GM21360 (cell line): ENCODE results near the gene CDC7.
"Not testable (repeated sequence)": the region's sequence is repeated elsewhere in the genome, so short reads cannot be mapped to it uniquely, and the experiment has no call there.

Source experiments
- ATAC-seq: cut with Tn5 transposase; IDR thresholded peaks from one replicate; pipeline ENCODE4 v1.9.1; 2021; ENCODE audit warnings: mild to moderate bottlenecking, moderate library complexity; ENCODE audit not compliant: unreplicated experiment

CDC7 gene

DNA sequence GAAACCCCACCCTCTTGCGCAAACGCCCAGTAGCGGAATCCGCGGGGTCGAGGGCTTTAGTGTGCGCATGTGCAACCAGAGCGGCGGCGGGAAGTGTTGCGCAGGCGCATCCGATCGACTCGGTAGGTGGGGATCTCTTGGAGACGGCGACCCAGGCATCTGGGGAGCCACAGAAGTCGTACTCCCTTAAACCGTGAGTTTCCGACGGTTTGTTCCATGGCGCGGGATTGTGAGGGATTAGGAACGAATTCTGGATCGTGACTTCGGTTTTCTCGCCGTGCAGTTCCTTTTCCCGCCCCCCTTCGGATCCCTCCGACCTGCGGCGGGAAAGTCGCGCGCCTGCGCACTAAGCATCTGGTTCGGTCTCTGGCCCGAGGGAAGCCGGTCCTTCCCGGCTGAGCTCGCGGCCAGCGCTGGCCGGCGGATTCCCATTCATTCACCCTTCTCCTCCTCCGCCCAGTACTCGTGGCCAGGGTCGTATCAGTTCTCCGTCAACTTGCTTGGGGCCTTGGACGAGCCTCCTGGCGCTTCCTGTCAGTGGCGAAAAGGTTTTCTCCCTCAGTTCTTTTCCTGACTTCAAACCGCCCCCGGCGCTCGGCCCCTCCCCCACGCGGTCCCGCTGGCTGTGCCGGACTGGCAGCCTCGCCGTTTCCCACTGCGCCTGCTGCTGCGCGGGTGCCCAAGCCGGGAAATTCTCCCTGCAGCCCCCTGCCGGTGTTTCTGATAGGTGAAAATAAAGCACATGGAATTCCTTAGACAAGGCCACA is at the start of gene CDC7:
Gene CDC7, plus strand, starts transcription at position 96 of the 767 bp plus-strand sequence. CDS start 866 bp downstream, outside the sequence.
- ATAC-seq: peak; percentile 69

DNA sequence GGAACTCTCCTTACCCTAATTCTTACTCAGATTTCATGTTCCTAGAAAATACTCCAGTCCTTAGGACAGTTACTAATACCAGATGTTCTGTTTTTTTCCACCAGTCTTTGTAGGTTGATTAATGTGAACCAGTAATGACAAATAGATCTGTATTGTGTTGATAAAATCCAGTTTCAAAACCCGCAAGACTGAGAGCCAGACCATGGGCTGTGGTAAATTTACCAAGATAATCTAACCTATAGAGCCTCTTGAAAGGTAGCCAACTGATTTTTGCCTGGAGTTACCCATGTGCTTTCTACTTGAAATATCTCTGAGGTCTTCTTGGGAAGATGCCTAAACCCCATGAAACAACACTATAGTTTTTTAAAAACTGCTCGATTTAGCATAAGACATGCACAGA is 46.5 kb upstream of the CDC7 start:
- no peak for ATAC-seq

DNA sequence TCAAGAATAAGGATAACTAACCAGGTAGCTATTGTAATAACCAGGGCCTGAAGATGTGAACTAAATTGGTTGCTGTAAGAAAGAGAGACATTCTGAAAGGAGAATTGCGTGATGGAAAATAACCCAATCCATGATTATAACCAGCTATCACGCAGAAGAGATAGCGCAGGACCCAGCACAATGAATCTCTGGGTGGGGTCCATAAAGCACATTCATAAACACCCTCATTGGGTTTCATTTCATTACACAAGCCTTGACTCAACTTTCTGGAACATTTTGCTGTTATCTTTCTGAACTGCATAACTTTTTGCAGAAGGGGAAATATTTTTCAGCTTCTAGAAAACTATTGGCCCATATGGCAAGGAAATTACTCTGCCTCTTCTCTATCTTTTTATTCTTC is 45.3 kb upstream of the CDC7 start:
- no peak for ATAC-seq

DNA sequence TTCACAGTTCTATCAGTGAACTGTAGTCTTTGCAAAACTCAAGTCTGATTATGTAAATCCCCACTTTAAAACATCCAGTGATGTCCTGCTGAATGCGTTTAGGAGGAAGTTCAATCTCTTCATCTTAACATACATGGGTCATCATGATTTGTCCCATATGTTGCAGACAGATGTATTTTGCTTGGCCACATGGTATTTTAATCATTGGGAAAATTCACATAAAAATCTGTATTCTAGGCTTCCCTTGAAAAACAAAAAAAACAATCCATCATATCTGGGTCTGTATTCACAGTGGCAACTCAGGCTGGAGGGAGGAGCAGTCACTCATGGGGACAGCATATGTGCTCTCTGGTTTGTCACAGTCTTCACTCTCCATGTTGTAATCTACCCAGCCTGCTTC is 44.8 kb upstream of the CDC7 start:
- ATAC-seq: no peak

DNA sequence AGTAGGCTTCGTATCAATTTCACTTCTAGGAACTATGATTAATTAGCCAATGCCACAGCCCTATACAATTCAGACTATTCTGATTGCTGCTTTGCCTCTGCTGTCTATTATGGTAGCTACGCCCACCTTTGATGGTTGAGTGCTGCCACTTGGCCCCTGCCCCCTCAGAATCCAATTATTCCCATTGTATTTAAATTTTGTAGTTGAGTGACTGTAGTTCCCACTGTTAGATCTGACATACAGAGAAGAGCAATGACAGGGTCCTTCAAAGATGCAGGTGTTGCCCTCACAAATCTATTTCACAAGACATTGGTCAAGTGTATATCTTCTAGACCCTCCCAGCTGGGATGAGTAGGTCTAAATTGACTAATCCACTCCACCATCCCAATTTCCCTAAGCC is 35.3 kb upstream of the CDC7 start:
- ATAC-seq: not testable (repeated sequence)

DNA sequence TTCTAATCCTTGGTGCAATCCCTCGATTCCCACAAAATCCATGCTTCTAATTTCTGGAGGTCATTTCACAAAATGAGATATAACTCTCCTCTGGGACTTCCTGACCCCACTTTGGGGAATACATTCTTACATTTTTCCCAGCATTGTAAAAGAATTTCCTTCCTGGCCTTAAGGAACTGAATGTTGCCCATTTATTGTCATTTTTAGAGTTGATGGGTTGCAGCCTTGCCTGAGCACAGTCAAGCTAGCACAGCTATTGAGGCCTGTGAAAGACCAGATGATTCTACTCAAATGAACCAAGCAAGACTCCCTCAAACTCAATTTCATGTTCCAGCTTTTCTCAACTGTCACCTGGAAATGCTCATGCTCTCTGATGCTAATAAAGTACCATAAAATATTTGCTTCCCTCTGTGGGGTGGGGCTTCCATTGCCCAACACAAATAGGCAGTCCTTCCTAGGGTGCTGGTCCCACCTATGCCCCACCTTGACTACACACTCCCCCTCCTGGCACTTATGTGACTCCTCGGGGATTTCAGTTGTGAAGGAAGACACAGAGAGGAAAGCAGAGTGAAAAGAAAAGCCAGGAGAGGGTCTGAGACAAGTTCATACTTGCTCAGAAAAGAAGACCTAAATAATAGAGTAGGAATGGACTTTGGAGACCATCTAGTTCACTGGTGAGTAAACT is 24.0 kb upstream of the CDC7 start:
- ATAC-seq: no peak

DNA sequence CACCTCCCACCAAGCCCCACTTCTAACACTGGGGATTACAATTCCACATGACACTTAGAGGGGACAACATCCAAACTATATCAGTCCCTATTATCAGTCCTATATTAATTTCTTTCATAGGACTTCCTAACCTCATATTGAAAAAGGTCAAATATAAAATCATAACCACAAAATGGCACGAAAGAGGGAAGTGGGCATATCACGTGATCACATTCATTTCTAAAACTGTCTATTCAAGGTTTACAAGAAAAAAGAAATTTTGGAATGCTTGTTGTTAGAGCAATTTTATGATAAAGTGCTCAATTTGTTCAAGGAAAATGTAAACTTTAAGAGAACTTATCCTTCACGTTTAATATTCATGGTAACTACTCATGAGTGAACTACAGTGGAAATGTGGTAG is 13.2 kb upstream of the CDC7 start:
- ATAC-seq: no peak

DNA sequence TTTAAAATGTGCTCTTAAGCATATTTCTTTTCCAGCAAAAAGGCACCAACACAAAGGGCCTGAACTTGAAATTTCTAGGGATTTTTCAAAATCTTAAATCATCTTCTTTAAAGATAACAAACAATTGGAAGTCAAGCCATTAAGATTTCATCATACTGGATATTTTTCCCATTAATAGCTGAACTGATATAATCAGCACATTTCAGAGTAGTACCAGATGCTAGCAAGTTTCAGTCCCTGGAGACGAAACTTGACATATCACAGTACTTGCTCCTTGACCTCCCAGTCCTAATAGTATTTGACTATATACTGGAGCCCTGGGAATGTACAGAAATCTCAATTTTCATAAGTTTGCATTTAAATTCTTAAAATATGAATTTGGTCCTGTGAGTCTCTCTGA is 10.2 kb upstream of the CDC7 start:
- ATAC-seq: no peak

DNA sequence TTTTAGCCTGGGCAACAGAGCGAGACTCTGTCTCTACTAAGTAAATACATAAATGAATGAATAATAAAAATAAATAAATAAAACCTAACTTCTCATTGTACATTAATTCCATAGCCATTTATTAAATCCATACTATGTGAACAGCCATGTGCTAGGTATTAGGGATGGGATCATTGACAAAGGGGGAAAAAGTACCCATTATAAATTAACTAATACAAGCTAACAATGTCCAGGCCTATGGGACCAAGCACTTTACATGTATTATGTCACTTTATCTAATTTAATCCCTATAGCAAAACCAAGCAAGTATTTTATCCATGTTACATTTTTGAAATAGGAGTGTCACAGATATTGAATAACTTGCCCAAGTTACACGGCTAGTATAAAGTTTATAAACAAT is 2.6 kb upstream of the CDC7 start:
- no peak for ATAC-seq

DNA sequence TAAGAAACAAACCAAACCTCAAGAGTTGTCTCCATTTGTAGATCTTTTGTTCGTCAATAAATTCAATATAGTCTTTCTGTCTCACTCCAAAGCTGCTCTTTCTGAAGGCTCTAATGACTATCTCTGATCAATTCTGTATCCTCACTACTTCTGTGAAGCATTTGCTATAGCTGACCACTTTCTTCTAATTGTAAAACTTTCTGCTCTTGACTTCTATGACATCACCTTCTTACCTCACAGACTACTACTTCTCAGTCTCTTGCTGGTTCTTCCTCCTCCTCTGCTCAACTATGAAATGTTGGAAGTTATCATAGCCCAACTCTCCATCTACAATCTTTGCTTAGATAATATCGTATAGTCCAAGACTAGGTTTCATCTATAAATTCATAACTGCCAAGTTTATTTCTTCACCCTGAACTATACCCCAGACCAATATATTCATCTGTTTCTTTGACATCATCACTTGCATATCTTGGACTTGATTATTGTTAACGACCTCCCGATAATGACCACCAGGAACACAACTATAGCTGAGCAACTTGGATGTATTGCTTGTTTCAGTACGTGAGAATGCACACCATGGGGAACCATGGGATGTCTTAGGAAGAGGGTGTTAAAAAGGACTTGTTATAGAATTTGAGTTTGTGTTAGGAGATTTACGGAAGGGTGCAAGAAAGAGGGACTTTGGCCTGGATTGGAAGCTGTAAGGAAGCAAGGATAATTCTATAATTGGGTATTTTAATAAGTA is 2.0 kb upstream of the CDC7 start:
- ATAC-seq: no peak

DNA sequence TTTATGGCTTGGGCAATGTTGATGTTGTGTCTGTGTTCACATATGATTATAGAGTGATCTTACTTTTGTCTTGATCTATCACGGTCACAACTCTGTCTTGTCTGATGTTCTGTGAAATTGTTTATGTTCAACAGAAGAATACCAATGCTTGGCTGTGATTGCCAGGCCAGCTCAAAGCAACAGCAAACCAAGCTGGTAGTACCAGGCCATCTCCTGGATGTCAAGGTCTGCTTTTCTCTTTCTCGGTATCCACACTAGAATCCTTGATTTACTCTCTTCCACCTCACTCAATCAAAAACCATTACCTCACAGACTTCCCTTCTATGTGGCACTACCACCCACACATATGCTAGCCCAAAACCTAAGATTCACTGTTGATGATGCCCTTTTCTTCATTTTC is 1.3 kb upstream of the CDC7 start:
- ATAC-seq: no peak

DNA sequence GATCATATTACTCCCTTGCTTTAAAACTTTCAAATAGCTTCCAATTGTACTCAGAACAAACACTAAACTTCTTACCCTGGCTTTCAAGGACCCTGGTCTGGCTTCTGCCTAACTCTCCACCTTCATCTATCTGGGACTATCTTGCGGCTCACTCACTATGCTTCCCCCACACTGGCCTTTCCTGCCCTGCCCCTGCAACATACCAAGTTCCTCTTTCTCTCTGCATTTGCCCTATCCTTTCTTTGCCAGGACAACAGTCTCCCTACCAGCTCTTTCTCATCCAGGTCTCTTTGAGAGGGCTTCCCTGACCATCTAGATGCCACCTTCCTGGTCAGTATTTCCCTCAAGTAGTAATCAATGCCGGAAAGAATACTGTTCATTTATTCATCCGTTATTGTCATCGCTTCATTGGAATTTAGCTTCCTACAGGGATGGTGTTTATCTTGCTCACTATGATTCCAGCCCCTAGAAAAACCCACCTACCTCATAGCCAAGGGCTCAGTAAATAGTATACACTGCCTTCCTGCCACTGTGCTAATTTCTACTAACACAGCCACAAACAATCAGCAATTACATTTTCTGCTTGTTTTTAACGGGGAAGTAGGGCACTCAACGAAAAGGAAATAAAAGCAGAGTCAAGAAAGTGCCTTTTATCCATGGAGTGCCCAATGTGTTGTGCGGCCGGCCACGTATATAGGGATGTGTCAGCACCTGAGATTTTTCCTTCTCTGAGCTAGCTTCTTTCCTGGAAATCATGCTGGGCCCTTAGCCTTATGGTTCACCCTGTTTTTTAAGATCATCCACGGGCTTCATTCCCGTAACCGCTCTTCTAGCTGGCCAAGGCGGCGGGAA is 521 bp upstream of the CDC7 start:
- ATAC-seq: peak; percentile 11

DNA sequence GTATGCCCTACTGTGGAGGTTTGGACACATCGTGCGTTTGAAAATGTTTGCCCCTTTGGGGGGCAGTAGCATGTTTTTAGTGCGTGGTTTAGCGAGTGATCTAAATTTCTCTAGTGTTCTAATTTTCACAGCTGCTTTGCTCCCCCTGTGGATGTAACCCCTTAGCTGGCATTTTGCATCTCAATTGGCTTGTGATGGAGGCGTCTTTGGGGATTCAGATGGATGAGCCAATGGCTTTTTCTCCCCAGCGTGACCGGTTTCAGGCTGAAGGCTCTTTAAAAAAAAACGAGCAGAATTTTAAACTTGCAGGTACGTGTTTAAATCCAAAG is 836 bp downstream of the CDC7 start:
- no peak for ATAC-seq

DNA sequence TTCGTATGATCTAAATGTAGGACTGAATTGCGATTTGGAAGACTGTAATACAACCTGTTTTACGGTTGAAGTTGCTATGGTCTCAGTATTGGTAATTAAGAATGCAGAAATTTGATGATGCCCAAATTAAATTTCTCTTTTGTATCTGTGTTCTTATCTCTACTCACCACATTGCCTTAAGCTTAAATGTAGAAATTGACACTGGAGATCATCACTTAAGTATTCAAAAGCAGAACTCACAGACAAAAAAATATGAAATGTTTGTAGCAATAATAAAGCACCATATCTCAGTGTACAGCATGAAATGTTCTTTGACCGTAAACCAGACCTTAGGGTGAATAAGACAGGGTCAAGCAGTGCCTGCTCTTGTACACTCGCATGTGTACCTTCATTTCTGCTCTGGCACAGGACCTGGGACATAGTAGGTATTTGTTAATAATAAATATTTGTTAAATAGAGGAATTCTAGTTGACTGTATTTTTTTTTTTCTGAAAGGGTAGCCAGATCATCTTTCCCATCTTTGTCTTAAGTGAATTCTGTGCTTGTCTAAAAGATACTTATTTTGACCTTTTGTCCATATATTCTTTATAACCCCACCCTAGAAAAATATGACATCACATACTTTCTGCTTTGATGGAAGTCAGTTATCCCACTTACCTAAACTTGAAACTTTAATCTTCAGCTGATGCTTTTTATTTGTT is 1.5 kb downstream of the CDC7 start:
- no peak for ATAC-seq

DNA sequence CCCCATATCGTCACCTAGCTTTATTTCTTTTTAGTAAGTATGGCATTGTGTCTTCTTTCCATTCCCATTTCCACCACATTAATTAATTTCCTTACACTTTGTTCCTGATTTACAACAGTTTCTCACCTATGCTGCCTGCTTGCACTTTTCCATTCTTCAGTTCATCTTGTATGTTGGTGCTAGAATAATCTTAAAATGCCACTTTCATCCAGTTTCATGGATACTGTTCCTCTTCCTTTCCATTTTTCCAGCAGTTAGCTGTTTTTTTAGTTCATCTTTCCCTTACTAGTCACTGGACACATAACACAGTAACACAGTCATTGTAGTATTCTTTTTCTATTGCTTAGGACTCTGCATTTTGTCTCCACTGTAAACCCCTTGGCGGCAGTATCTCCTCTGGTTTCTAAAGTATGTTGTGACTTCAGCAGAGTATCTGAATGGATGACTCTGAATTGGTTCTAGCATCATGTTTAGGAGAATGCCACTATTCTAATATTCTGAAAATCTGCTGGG is 2.1 kb downstream of the CDC7 start:
- no peak for ATAC-seq

DNA sequence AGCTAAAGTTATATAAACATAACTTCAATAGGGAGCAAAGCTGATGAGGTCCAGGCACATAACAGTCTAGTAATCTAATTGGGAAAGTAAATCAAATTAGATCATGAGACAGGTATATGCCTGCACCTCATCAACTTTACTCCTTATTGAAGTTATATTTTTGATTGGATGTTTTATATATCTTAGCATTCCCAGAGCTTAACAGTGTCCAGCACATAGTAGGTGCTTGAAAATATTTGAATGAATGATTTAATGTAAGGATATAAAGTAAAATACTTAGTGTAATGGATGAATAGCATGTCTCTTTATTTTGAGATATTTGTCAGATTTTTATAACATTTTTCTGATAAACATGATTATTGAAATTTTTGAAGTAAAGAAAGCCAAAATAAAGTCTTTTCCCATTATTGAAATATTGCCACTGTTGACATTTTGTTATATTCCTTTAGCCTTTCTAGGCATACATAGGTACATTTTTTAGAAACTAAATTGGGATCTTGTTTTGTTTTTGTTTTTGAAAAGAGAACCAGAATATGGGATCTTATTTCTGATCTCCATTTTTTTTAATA is 2.8 kb downstream of the CDC7 start:
- ATAC-seq: no peak

DNA sequence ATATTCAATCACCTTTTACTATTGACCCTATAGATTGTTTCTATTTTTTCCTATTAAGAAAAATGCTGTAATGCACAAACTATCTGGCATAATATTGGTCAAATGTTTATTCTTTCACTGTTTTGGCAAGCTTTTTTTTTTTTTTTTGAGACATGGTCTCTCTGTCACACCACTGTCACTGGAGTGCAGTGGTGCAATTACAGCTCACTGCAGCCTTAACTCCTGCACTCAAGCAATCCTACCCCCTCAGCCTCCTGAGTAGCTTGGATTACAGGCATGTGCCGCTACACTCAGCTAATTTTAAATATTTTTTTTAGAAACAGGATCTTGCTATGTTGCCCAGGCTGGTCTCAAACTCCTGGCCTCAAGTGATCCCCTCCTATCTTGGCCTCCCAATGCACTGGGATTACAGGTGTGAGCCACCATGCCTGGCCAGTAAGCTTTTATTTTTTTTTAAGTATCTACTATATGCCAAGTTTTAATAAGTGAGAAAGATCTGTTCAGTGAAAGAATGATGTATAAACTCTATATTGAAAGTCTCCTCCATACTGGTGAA is 3.4 kb downstream of the CDC7 start:
- ATAC-seq: no peak

DNA sequence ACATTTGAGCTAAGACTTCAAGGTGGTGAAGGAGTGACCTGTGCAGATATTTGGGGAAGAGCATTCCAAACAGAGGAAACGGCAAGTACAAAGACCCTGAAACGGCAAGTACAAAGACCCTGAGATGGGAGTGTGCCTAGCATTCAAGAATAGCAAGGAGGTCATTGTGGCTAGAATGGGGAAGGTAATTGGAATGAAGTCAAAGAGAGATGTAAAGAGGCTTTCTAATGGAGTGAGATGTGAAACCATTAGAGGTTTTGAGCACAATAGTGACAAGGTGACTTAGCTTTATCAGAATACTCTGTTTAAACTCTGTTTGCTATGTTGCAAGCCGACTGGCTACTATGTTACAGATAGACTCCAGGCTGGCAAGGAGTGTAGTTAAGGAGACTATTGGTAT is 4.4 kb downstream of the CDC7 start:
- no peak for ATAC-seq

DNA sequence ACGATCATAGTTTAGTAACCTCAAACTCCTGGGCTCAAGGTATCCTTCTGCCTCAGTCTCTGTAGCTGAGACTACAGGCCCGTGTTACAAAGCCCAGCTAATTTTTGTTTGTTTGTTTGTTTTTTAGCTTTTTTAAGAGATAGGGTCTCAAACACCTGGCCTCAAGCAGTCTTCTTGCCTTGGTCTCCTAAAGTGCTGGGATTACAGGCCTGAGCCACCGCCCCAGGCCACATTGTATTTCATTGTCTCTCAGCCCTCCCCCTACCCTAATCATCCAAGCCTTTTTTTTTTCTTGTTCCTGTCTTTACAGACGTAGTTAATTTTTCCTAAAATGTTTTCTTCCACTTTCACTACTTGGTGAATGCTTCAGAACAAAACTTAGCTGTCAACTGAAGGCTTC is 5.4 kb downstream of the CDC7 start:
- no peak for ATAC-seq

DNA sequence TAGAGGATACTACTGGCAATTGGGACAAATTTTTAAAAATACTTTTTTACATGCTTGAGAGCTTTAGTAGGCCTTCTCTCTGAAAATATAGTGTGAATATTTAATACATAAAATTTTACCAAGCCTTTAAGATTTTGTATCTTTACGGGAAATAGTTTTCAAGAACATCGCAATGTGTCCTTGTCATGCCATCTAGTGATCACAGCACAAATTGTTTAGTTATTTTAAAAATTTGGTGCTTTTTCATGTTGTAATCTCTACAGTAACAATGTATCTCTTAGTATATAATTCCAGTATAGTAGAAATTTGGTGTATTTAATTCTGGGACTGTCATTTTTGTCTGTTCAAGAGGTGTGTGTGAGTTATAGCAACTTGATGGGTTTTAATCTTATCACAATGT is 6.7 kb downstream of the CDC7 start:
- ATAC-seq: no peak
